Right lobe of liver (tissue), 4 donors: ENCODE data around the gene EFHD1.

Experiments
- CTCF ChIP-seq, 4 donors: fragments of 200-600 bp in 3 of 4; fragments of 450-650 bp in 1 of 4; IDR thresholded peaks; one replicate each; pipeline versions ENCODE4 v1.5.1 to v1.8.0; 2016 to 2022; ENCODE audit warnings: antibody characterized with exemption in 4 of 4, mild to moderate bottlenecking in 2 of 4
- POLR2A ChIP-seq: fragments of 450-650 bp; IDR thresholded peaks from one replicate; pipeline ENCODE4 v1.6.1; 2017; ENCODE audit warnings: antibody characterized with exemption, mild to moderate bottlenecking
- donor health status: DM: no; HTN: no; CAD: no.
- donor health status: DM: no; HTN: no; CAD: no.
- donor health status: DM: no; HTN: yes; CAD: no.

- TF ChIP-seq CTCF (IDR thresholded peaks at IDR 0.05) (no peak), POLR2A (no peak)
Observed at GRCh38 chr2:232652505-232652851, 19.1 kb downstream of the EFHD1 start.
